CD4-positive, alpha-beta T cell treated with Interleukin-10 for 1 hour (primary cell): ENCODE results near the gene GLUL.
"Not testable (repeated sequence)": the region's sequence is repeated elsewhere in the genome, so short reads cannot be mapped to it uniquely, and the experiment has no call there.

ENCODE experiments used
- DNase-seq: peaks from one replicate; pipeline ENCODE4 v3.0.0-alpha.2; 2020

The GLUL gene

GRCh38 chr1:182394055-182394775 is 2.6 kb upstream of the GLUL start:
- no peak for DNase-seq

DNA sequence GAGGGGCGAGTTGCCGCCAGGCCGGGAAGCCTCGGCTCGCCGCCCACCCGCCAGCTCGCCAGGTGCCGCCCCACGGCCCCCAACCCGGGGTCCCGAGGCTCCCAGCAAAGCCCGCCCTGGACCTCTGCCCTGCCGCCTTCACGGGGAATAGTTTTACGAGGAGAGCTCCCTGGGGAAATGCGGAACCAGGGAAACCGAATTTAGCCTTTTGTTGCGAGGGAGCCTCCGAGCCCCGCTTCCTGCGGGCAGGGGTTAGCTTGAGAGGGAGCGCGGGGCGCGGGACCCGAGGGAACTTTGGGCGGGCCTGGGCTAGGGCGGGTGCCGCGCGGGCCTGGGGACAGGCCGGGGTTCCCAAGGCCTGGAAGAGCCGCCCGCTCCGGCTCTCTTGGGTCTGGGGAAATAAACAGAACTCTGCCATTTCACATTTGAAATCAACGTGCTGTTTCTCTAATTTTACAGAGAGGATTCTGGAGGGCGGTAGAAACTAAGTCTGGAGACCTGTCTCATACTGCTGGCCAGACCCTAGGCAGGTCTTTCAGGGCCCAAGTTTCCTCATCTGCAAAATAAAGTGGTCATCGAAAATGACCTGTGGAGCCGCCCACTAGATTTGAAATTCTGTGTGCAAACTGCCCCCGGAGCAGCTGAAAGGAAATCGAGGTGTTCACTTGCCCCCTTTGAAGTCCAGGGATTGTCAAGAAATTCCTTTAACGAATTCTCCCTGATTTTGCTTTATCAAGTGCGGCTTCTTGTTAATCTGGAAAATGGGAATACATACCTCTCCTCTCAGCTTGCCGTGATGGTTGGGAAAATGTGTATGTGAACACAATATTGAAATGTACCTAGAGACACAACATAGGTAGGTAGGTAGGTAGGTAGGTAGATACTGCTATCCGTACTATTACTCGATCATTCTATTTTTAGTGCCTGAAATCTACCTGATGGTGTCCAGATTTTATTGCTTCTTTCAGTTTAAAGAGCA is 749 bp upstream of the GLUL start:
- peak; percentile 21 for DNase-seq

GRCh38 chr1:182391028-182391361 is 595 bp downstream of the GLUL start:
- DNase-seq: no peak

GRCh38 chr1:182389619-182390047 is 2.0 kb downstream of the GLUL start:
- DNase-seq: no peak

DNA sequence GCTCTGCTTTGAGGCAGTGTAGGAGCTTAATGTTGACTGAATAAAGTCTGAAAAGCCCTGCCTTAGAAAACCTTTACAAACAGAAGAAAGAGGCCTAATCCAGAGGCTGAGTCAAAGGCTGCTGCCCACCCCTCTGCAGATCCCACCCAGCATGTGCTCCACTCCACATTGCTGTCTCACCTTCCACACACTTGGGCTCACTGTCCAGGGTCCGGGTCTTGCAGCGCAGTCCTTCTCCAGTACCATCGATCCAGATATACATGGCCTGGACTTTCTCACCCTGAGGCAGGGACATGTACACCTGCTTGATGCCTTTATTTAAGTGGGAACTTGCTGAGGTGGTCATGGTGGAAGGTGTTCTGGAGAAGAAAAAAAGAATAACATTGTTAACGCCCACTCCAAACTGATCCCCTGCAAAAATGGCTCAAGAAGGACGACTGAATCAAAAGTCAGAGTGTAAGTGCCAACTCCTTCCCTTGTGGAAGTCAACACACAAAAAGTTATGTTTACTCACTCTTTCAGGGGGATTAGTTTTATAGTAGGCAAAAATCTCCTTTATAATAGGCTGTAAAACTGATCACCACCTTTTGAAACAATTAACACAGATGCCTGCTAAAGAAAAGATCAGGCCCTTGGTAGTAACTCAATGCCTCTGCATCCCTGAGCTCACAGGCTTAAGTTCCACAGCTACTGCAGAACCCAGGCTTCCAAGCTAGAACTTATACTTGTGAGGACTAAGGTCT is 3.0 kb downstream of the GLUL start:
- DNase-seq: no peak

GRCh38 chr1:182387566-182387965 is 4.0 kb downstream of the GLUL start:
- DNase-seq: no peak

DNA sequence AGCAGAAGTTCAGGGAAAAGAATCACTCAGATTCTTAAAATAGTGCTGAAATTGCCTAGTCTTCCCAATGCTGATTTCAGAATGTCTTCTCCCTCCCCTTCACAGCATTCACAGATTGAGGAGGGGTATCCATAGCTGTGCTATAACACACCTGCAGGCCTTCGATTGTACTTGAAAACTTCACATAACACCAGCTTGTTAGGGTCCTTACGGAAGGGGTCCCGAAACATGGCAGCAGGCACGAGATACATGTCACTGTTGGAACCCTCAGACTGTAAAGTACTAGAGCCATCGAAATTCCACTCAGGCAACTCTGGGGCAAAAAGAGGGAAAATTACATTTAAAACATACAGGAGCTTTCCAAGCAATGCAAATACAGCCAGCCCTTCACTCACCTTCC is 4.6 kb downstream of the GLUL start:
- no peak for DNase-seq

- no peak for DNase-seq
Measured at GRCh38 chr1:182385885-182386853, 5.4 kb downstream of the GLUL start.

DNA sequence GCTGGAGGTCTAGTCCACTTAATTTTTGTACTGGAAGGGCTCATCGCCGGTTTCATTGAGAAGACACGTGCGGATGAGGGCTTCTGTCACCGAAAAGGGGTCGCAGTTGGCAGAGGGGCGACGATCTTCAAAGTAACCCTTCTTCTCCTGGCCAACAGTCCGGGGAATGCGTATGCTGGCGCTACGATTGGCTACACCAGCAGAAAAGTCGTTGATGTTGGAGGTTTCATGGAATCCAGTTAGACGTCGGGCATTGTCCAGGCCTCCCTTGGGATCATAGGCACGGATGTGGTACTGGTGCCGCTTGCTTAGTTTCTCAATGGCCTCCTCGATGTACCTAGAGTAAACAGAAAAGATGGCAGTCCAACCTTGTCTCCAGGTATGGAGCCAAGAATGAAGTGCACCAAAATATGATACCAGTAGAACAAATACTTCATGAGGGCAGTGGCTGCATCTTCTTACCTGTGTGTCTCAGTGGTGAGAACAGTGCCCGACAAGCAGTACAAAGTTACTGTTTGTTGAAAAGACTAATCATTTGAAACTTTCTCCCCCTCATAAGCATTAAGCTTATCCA is 7.1 kb downstream of the GLUL start:
- no peak for DNase-seq

- no peak for DNase-seq
Measured at GRCh38 chr1:182383934-182384333, 7.7 kb downstream of the GLUL start.

DNA sequence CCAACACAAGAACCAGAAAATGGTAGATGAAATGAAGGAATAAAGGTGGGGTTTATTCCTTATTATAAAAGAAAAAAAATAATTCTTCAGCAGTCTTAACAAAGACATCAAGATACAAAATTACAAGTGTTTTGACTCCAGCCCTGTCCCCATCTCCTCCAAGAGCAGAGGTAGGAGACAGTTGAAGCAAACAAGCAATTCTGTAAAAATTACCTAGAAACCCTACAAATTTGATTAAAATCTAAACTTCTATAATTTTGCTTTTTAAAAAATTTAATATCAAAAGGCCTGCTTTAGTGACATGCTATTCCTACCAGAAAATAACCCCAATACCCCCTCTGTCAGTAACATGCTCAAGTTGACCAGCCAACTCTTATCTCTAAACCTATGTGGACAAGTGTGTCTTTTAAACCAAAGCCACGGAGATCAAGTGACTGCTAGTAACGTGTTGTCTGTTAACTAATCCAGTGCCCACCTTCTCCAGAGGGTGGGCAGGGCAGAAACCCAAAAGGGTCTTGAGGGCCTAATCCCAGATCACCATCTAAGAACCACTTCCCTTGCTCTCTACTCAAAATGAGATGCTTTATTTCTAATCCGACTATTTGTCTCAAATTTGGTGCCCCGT is 8.4 kb downstream of the GLUL start:
- no peak for DNase-seq

GRCh38 chr1:182381962-182382819 is 9.4 kb downstream of the GLUL start:
- no peak for DNase-seq

GRCh38 chr1:182380199-182380598 is 11.4 kb downstream of the GLUL start:
- DNase-seq: no peak

GRCh38 chr1:182379781-182380180 is 11.8 kb downstream of the GLUL start:
- DNase-seq: not testable (repeated sequence)

GRCh38 chr1:182376936-182377574 is 14.5 kb downstream of the GLUL start:
- DNase-seq: no peak

GRCh38 chr1:182374101-182374834 is 17.3 kb downstream of the GLUL start:
- DNase-seq: no peak

GRCh38 chr1:182370532-182370931 is 21.1 kb downstream of the GLUL start:
- no peak for DNase-seq

GRCh38 chr1:182368903-182369302 is 22.7 kb downstream of the GLUL start:
- no peak for DNase-seq

GRCh38 chr1:182368358-182368757 is 23.2 kb downstream of the GLUL start:
- no peak for DNase-seq
